ENCODE results near the gene KCNQ1OT1.

KCNQ1OT1 gene

GRCh38 chr11:2736577-2737225 lies 36.9 kb upstream of the KCNQ1OT1 start:
- no peak for DNase-seq (ENCODE audit: low read depth)

DNA sequence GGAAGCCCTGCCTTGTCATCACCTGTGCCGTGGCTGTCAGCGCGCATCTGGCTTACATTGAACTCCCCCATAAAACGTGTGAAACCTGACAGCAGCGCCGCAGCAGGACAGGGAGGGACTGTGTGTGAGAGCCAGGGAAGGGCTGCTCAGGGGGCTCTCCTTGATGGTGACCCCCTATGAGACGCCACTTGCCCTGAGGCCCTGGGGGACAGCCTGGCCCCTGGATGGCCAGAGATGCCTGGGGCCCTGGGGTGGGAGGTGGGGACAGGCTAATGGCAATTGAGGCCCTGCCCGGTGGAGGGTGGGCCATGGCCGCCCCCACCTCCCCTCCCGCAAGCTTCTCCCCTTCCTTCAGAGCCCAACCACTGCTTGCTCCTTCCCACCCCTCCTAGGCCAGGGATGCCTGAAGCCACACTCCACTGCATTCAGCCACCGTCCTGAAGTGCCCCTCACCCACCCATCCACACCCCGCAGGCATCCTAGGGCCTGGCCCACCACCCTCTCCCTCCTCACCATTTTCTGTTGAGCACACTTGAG lies 35.3 kb upstream of the KCNQ1OT1 start:
- no peak for DNase-seq (ENCODE audit: low read depth)

- DNase-seq (ENCODE audit: low read depth): no peak
Observed at GRCh38 chr11:2734181-2735052, 34.6 kb upstream of the KCNQ1OT1 start.

DNA sequence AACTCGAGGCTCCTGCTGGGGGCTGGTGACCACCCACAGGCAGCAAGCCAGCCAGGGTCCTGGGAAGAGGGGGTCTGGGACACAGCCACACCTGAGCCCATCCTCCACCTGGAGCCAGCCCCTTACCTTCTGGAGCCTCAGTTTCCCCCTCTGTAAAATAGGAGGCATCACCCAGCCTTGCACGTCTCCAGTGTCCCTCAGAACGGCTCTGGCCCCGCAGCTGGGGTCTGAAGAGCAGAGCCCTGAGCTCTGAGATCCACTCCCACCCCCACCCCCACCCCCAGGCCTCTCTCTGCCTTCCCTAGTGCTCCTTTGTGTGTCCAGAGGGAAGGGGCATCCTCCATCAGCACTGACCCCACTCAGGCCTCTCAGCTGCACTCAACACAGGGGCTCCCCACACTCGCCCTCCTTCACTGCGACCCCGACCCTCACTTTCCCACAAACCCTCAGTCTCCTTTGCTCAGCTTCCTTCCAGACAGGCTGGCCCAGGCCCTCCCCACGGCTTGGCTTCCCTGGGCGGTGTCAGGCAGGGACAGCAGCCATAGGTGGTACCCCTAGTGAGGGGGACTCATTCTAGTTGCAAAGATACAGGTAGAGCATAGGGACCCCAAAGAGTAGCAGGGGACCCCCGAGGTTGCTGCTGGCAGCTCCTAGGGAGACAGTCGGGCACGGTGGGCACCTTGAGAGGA lies 33.3 kb upstream of the KCNQ1OT1 start:
- no peak for DNase-seq (ENCODE audit: low read depth)

- no peak for DNase-seq (ENCODE audit: low read depth)
Observed at GRCh38 chr11:2732261-2732939, 32.6 kb upstream of the KCNQ1OT1 start.

- DNase-seq (ENCODE audit: low read depth): no peak
Observed at GRCh38 chr11:2731130-2732125, 31.6 kb upstream of the KCNQ1OT1 start.

DNA sequence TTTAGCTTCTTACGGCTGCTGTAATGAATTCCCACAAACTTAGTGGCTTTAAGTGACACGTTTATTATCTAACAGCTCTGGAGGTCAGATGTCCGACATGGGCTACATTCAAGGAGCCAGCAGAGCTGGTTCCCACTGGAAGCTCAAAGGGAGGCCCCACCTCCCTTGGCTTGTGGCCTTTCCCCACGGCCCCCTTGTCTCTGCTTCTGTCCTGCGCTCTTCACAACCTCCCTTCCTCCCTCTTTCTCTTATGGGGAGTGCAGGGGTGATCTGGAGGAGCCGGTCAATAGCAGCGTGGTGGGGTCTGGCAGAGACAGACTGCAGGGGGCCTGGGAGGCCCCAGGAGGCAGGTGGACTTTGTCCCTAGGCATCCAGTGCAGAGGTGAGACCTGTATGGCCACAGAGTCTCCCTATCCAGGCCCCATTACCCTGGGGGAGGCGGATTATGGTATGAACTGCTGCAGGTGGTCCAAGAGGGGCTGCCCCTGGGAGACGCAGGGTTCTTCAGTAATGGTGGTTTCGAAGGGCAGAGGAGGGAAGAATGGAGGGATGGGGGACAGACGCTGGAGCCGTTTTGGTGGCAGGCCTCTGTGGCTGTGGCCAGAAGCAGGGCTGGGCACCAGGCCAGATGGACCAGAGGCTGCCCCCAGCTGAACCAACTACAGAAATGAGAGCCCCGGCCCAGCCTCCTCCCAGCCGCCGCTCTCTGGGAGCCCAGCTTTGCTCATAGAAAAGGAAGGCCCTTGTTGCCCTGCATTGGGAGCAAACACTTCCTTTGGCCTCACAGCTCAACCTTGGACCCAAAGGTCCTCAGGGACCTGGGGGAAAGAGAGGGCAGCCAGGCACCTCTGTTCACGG lies 30.7 kb upstream of the KCNQ1OT1 start:
- DNase-seq (ENCODE audit: low read depth): no peak

DNA sequence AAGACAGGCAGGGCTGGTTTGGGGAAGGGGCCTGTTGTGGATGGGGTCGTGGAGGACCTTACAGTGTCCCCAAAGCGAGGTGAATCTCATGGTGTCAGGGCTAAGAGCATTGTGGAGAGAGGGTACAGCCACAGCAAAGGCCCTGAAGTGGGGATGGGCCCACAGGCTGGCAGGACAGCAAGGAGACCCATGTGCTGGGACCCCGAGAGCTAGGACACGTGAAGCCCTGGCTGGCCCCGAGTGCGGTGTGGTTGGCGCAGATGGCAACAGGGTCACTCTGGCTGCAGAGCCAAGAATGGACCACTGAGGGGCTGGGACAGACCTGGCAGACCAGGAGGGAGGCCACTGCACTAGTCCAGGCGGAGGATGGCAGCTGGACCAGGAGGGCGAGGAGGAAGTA lies 30.0 kb upstream of the KCNQ1OT1 start:
- DNase-seq (ENCODE audit: low read depth): no peak

DNA sequence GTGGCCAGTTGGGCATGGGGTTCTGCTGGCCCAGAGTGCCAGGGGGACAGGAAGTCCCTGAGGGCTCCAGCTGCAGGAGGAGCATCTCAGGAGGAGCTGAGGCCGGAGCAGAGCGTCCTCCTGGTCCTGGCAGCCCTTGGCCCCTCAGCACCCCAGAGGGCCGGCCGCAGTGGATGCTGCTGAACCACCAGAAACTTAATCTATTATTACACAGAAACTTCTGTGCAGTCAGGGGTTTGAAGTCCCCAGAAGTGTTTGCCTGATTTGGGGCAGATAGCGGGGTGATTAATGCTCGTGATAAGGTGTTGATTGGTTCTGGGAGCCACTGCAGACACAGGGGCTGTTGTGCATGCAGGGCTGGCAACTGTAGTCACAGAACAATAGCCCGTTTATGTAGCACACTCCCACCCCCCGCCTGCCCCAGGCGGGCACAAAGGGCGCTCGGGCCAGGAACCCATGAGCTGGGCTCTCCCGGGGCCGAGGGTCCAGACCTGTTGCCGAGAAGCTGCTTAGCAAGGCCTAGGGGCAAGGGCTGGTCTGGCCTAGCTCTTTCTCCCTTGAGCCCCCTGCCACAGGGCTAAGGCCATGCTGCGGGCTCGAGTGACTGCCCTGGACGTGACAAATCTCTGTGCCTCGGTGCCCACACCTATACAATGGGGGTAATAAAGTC lies 29.0 kb upstream of the KCNQ1OT1 start:
- no peak for DNase-seq (ENCODE audit: low read depth)

DNA sequence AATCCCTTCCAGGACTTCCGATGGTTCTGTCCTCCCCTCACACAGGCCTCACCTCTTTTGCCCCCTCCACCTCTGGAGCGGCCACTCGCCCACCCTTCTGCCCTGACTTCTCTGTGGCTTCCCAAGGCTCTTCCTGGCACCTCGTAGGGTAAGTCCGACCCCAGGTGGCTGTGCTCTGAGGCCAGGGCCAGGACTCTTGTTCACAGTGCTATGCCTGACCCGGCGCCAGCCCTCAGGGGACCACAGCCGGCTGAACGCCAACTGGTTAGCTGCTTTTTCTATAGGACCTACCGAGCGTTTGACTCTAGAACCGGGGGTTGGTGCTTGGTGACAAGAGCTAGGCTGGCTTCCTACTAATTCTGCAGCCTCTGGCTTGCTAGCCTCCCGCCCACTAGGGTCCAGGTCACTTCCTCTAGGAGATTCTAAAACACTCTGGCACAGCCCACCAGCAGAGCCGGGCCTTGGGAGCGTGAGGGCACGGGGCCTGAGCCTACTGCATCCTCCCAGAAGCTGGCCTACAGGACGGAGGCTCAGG lies 28.4 kb upstream of the KCNQ1OT1 start:
- DNase-seq (ENCODE audit: low read depth): no peak

DNA sequence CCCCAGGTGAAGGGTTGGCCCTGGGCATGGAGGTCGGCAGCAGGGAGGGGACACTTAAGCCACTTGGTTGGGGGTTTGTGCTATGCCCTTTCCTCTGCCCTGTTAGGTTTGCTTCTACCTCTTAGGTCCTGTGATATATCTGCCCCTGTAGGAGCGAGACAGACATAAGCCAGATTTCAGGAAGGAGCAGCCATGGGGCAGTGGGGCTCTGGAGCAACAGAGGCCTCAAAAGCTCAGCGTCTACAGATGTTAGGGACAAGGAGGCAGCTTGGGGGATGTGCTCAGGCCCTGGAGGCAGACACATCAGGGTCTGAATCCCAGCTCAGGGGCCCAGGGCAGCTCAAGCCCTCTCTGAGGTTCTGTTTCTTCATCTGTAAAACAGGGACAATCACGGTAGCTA lies 27.2 kb upstream of the KCNQ1OT1 start:
- DNase-seq (ENCODE audit: low read depth): no peak

GRCh38 chr11:2725368-2726300 lies 25.8 kb upstream of the KCNQ1OT1 start:
- DNase-seq (ENCODE audit: low read depth): no peak

DNA sequence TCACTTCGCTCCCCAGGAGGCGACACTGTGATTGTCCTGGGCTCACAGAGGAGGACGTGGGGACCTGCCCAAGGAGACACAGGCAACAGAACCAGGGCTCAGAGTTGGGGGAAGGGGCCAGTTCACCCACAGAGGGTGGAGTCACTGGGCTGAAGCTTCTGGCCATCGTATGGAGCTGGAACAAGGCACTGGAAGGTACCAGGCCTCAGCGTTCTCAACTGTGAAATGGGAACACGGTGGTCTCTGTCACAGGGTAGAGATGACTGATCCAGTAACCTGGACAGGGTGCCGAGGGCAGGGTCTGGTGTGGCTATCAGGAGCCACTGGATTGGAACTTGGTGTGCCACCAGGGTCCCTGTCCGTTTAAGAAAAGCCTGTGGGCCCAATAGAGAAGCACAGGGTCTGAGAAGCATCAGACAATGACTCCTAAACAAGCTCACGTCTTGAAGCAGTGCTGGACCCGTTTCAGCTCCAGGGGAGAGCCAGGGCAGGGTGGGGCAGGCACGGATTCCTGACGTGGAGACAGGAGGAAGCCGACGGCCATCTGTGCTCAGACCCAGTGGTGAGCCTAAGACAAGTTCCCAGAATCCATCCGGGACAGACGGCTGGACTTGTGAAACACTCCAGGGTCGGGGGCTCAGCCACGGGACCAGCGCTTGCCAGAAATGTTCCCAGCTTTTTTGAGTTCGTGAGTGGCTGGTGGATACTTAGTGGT lies 25.0 kb upstream of the KCNQ1OT1 start:
- DNase-seq (ENCODE audit: low read depth): no peak

- DNase-seq (ENCODE audit: low read depth): no peak
Observed at GRCh38 chr11:2724104-2724503, 24.3 kb upstream of the KCNQ1OT1 start.

DNA sequence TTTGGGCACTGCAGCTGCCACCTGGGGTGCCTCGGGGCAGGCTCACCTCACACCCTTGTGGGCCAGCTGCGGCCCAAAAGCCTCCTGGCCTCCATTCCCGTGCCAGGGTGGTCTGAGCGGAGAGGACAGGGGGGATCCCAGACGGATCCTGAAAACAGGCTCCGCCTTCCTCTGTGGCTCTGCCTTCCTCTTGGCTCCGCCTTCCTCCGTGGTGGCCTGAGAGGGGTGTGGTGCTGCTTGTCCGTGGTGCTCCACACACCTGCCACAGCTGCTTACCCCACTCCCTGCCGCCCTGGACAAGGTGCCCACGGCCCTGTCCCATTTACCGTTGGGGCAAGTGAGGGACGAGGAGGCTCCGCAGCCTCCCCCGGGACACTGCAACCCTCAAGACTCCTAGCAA lies 23.2 kb upstream of the KCNQ1OT1 start:
- no peak for DNase-seq (ENCODE audit: low read depth)

DNA sequence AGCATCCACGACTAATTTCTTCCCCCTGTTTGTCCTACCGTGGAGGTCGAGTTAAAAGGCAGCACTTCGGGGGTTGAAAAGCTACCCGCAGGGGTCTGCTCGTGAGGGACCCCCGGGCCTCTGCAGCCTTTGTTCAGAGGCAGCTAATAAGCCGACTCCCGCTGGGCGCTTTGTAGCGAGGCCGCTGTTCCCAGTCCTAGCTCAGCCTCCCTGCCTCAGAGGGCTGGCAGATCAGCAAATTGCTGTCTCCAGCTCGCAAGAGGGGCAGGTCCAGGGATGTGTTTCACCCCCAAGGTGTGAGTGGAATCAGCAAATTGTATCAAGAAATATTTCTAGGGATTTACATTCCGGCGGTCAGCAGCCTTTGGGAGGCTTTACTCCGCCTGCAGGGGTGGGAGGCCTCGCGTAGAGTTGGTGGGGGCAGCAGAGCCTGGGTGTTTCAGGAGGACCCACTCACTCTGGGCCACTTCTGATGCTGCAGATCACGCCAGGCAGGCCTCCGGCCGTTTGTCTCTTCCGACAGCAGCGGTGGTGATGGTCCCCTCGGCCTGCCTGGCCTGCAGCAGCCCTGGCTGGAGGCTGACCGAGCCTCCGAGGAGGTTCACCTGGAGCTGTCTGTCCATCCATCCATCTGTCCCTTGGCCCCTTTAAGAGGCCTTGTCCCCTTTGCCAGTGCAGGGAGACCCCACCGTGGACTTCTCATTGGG lies 21.6 kb upstream of the KCNQ1OT1 start:
- no peak for DNase-seq (ENCODE audit: low read depth)
